NT2/D1 (cell line): Measurements from ENCODE around the gene NIM1K.

Experiments
- SUZ12 ChIP-seq: IDR thresholded peaks from 2 replicates; pipeline ENCODE4 v1.6.1; 2011; ENCODE audit not compliant: insufficient read length, insufficient read depth; ENCODE audit errors: extremely low read depth
- ZNF274 ChIP-seq: IDR thresholded peaks from 2 replicates; pipeline ENCODE4 v1.6.1; 2011; ENCODE audit warnings: mild to moderate bottlenecking, low read depth, low read length

- TF ChIP-seq ZNF274, result no peak
- TF ChIP-seq SUZ12, result no peak
Measured at GRCh38 chr5:43225649-43226245, 33.7 kb downstream of the NIM1K start.
